Sigmoid colon (tissue), 4 donors: ENCODE data around the gene TSPAN14.

ENCODE experiments used
- EP300 ChIP-seq, 4 donors: sonication (generic); formaldehyde crosslinking; IDR thresholded peaks; one replicate each; pipeline ENCODE4 v1.6.1; 2017; ENCODE audit warnings: antibody characterized with exemption in 4 of 4
- POLR2A ChIP-seq, 2 donors: fragments of 450-650 bp; IDR thresholded peaks; one replicate each; pipeline ENCODE4 v1.6.1; 2016; ENCODE audit warnings: antibody characterized with exemption in 2 of 2, mild to moderate bottlenecking in 2 of 2, moderate library complexity in 2 of 2
- POLR2AphosphoS5 ChIP-seq, 4 donors: sonication (generic); formaldehyde crosslinking; IDR thresholded peaks; one replicate each; pipeline ENCODE4 v1.6.1; 2017; ENCODE audit warnings: antibody characterized with exemption in 4 of 4
- TF ChIP-seq, protein P1 (sequence below), 4 experiments: fragments of 450-650 bp in 3 of 4; fragments of 200-600 bp in 1 of 4; IDR thresholded peaks; one replicate each; pipeline ENCODE4 v1.5.1; 2016 to 2019; ENCODE audit warnings: antibody characterized with exemption in 4 of 4, mild to moderate bottlenecking in 3 of 4, moderate library complexity in 2 of 4

GRCh38 chr10:80474597-80474910, 20.4 kb downstream of the TSPAN14 start:
- TF ChIP-seq POLR2AphosphoS5 (IDR thresholded peaks at IDR 0.05) (no peak), POLR2A (IDR thresholded peaks at IDR 0.05) (no peak), EP300 (IDR thresholded peaks at IDR 0.05) (no peak)
- TF ChIP-seq, protein P1, sequence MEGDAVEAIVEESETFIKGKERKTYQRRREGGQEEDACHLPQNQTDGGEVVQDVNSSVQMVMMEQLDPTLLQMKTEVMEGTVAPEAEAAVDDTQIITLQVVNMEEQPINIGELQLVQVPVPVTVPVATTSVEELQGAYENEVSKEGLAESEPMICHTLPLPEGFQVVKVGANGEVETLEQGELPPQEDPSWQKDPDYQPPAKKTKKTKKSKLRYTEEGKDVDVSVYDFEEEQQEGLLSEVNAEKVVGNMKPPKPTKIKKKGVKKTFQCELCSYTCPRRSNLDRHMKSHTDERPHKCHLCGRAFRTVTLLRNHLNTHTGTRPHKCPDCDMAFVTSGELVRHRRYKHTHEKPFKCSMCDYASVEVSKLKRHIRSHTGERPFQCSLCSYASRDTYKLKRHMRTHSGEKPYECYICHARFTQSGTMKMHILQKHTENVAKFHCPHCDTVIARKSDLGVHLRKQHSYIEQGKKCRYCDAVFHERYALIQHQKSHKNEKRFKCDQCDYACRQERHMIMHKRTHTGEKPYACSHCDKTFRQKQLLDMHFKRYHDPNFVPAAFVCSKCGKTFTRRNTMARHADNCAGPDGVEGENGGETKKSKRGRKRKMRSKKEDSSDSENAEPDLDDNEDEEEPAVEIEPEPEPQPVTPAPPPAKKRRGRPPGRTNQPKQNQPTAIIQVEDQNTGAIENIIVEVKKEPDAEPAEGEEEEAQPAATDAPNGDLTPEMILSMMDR (IDR thresholded peaks at IDR 0.05) = no peak
